Prostate gland (tissue), 2 donors: ENCODE data around the gene NR3C1.

Experiments used
- POLR2A ChIP-seq: fragments of 450-650 bp; IDR thresholded peaks from one replicate; pipeline ENCODE4 v1.6.1; 2016; ENCODE audit warnings: antibody characterized with exemption, mild to moderate bottlenecking
- POLR2AphosphoS5 ChIP-seq: sonication (generic); formaldehyde crosslinking; IDR thresholded peaks from one replicate; pipeline ENCODE4 v1.6.1; 2017; ENCODE audit warnings: antibody characterized with exemption
- TF ChIP-seq, protein P1 (sequence below), 4 experiments: fragments of 200-600 bp in 2 of 4; fragments of 450-650 bp in 2 of 4; sonication (generic) in 2 of 4; IDR thresholded peaks; 1 replicate in 3 of 4; 2 replicates in 1 of 4; pipeline ENCODE4 v1.5.1; 2016 to 2019; ENCODE audit warnings: antibody characterized with exemption in 4 of 4, mild to moderate bottlenecking in 2 of 4, moderate library complexity in 2 of 4

DNA sequence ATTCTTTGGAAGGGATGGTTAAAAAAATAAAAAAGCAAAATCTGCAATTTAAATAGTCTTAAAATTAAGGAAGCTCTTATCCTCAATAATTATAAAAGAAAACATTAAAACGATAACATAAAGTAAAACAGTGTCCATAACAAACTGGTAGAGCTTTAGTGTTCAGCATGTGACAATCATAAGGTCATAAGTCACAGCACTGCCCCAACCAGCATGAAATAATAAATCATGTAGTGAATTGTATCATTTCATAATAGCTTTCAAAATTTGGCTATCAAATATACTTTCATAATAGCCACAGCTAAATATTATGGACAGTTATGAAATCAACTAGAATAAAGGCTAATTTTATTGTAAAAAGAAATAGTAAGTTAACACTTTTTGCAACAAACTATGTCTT lies 10.0 kb downstream of the NR3C1 start:
- TF ChIP-seq, protein P1, sequence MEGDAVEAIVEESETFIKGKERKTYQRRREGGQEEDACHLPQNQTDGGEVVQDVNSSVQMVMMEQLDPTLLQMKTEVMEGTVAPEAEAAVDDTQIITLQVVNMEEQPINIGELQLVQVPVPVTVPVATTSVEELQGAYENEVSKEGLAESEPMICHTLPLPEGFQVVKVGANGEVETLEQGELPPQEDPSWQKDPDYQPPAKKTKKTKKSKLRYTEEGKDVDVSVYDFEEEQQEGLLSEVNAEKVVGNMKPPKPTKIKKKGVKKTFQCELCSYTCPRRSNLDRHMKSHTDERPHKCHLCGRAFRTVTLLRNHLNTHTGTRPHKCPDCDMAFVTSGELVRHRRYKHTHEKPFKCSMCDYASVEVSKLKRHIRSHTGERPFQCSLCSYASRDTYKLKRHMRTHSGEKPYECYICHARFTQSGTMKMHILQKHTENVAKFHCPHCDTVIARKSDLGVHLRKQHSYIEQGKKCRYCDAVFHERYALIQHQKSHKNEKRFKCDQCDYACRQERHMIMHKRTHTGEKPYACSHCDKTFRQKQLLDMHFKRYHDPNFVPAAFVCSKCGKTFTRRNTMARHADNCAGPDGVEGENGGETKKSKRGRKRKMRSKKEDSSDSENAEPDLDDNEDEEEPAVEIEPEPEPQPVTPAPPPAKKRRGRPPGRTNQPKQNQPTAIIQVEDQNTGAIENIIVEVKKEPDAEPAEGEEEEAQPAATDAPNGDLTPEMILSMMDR (IDR thresholded peaks at IDR 0.05), result no peak
- TF ChIP-seq POLR2AphosphoS5 (no peak), POLR2A (no peak)
